Breast epithelium (tissue), 4 donors: Measurements from ENCODE around the gene ADM2. TPM values are rescaled to one million over a fixed set of nuclear protein-coding genes. Genes with fewer than 3 reads are reported as not detected.

Experiments used
- DNase-seq, 2 donors: peaks; one replicate each; pipeline ENCODE4 v3.0.0-alpha.2; 2019; ENCODE audit warnings: low spot score in 2 of 2
- H3K27ac ChIP-seq, 2 donors: fragments of 200-600 bp; sonication (generic) in 1 of 2; one replicate each; pipeline ENCODE4 v1.5.1; 2016 to 2019; ENCODE audit warnings: mild to moderate bottlenecking in 1 of 2
- H3K27me3 ChIP-seq, 2 donors: fragments of 200-600 bp; sonication (generic) in 1 of 2; one replicate each; pipeline versions ENCODE4 v1.5.1 to v1.6.0; 2017 to 2019; ENCODE audit warnings: control low read depth in 1 of 2, mild to moderate bottlenecking in 1 of 2
- H3K36me3 ChIP-seq: fragments of 200-600 bp; one replicate; pipeline ENCODE4 v1.5.1; 2019
- H3K4me1 ChIP-seq, 2 donors: fragments of 200-600 bp; sonication (generic); one replicate each; pipeline ENCODE4 v1.5.1; 2016 to 2019; ENCODE audit warnings: control low read depth in 1 of 2
- H3K4me3 ChIP-seq, 3 donors: fragments of 200-600 bp; sonication (generic); 1 replicate in 2 of 3; 2 replicates in 1 of 3; pipeline ENCODE4 v1.5.1; 2016 to 2019; ENCODE audit warnings: mild to moderate bottlenecking in 3 of 3, moderate library complexity in 2 of 3
- H3K9me3 ChIP-seq, 2 donors: fragments of 200-600 bp; sonication (generic) in 1 of 2; one replicate each; pipeline ENCODE4 v1.5.1; 2016 to 2019; ENCODE audit warnings: control low read depth in 1 of 2
- CTCF ChIP-seq, 3 donors: fragments of 450-650 bp; IDR thresholded peaks; one replicate each; pipeline ENCODE4 v1.5.1; 2016 to 2017; ENCODE audit warnings: antibody characterized with exemption in 3 of 3, mild to moderate bottlenecking in 3 of 3, moderate library complexity in 3 of 3
- POLR2A ChIP-seq: fragments of 450-650 bp; IDR thresholded peaks from one replicate; pipeline ENCODE4 v1.6.1; 2016; ENCODE audit warnings: antibody characterized with exemption, mild to moderate bottlenecking, moderate library complexity
- POLR2AphosphoS5 ChIP-seq, 3 donors: sonication (generic); formaldehyde crosslinking; IDR thresholded peaks; one replicate each; pipeline ENCODE4 v1.6.1; 2017; ENCODE audit warnings: antibody characterized with exemption in 3 of 3
- intact Hi-C: fragments of 100-400 bp; cut with DNase I; formaldehyde crosslinking; loops from one replicate; pipeline ENCODE4 v1.15.1; 2023; ENCODE audit warnings: low total_unique reads
- total RNA-seq, 3 donors: library from RNA; depleted of rRNA; stranded (reverse); fragments of >200 nt; gene quantifications; one replicate each; pipeline ENCODE4 v1.1.0, GENCODE V29; 2016

ADM2 gene
- total RNA-seq, 3 donors from 2014 or later: 0.59 to 0.98 TPM; not detected in 1

GRCh38 chr22:50503475-50504145 is 22.3 kb downstream of the ADM2 start:
- no peak overlapping the region for H3K4me3 ChIP-seq
- H3K27ac ChIP-seq: no peak overlapping the region
- TF ChIP-seq POLR2AphosphoS5 (IDR thresholded peaks at IDR 0.05) (no peak), POLR2A (no peak), CTCF (IDR thresholded peaks at IDR 0.05) (no peak)
- H3K9me3 ChIP-seq: no peaks in the 10 kb centered on the region
- no peaks in the 10 kb centered on the region for H3K27me3 ChIP-seq
- intact Hi-C loops: loop anchor here (10.0 kb wide), 1 partner anchor 249 kb away; the partner anchor contains the start of gene HDAC10
- peaks cover 0 to 9% of the 10 kb centered on the region in 2 donors for H3K4me1 ChIP-seq
- no peak for DNase-seq
- no peaks in the 10 kb centered on the region for H3K36me3 ChIP-seq

DNA sequence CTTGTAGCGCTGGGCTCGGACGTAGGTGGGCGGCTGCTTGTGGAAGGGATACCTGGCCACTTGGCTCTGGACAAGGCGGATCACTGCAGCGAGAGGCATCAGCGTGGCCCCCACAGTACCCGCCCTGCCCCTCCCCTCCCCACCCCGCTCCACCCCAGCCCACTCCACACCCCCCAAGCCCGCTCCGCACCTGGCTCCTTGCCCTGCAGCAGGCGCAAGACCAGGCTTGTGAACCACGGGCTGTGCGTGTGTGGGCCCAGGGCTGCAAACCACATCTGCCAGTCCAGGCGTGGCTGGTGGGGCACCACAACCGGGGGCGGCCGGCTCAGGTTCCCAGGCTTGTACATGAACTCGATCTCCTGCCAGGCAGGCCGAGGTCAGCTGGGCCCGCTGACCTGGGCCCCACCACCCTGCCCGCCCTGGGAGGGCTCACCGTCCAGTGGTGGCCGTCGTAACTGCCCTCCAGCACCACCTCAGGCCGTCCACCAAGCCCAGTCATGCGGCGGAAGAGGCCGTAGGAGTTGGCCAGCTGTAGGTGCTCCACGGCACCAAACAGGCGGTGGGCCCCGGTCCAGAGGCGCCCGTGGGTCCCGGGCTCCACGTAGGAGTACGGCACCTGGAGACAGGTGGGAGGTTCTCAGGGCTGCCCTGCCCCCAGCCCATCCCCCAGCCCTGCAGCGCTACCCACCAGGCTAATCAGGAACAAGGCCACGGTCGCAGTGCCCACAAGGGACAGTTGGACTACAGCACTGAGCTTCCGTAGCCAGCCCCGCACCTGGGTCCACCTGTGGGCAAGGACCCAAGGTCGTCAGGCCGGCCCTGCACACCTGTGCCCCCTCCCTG is 23.2 kb downstream of the ADM2 start:
- peaks cover 0 to 16% of the 10 kb centered on the region in 2 donors for H3K4me1 ChIP-seq
- H3K4me3 ChIP-seq: no peak overlapping the region
- no peaks in the 10 kb centered on the region for H3K27me3 ChIP-seq
- no peak overlapping the region for H3K27ac ChIP-seq
- intact Hi-C loops: loop anchor here (10.0 kb wide), 1 partner anchor 250 kb away; the partner anchor contains the start of gene HDAC10
- DNase-seq: no peak
- no peaks in the 10 kb centered on the region for H3K36me3 ChIP-seq
- TF ChIP-seq POLR2AphosphoS5 (IDR thresholded peaks at IDR 0.05) (no peak), CTCF (IDR thresholded peaks at IDR 0.05) (no peak), POLR2A (no peak)
- no peaks in the 10 kb centered on the region for H3K9me3 ChIP-seq

DNA sequence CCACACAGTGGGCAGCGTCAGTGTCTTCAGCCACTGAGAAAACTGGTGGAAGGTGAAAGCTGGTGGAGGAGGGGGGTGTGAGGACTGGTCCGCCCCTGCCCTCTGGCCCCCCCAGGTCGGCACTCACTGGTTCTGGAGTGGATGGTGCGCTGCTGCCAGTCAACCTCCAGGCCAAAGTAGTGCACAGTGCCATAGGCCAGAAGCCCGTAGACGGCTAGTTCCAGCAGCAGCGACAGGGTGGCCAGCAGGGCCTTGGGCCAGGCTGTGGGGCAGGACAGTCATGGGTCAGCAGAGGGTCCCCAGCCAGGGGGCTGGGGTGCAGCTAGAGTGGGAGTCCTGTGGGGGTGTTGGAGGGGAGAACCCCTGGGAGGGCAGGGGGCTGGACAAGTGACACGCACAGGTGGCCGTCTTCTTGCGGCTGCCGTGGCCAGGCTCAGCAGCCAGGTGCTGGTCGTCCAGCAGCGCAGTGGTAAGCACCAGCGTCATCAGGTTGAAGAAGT is 24.0 kb downstream of the ADM2 start:
- H3K27me3 ChIP-seq: no peaks in the 10 kb centered on the region
- H3K36me3 ChIP-seq: no peaks in the 10 kb centered on the region
- intact Hi-C loops: loop anchor here (10.0 kb wide), 1 partner anchor 251 kb away; the partner anchor contains the start of gene HDAC10
- H3K9me3 ChIP-seq: no peaks in the 10 kb centered on the region
- H3K27ac ChIP-seq: no peak overlapping the region
- no peak for TF ChIP-seq CTCF (IDR thresholded peaks at IDR 0.05)
- TF ChIP-seq POLR2AphosphoS5 (IDR thresholded peaks at IDR 0.05): no peak
- no peak for TF ChIP-seq POLR2A
- peaks cover 0 to 16% of the 10 kb centered on the region in 2 donors for H3K4me1 ChIP-seq
- DNase-seq: no peak
- no peak overlapping the region for H3K4me3 ChIP-seq

GRCh38 chr22:50505776-50506610 is 24.6 kb downstream of the ADM2 start:
- DNase-seq: no peak
- intact Hi-C loops: loop anchor here (1.0 to 10.0 kb wide), 2 partner anchors 11 to 251 kb away; partner anchors contain the start of gene HDAC10
- TF ChIP-seq POLR2AphosphoS5 (IDR thresholded peaks at IDR 0.05) (no peak), CTCF (IDR thresholded peaks at IDR 0.05) (no peak), POLR2A (no peak)
- peak overlapping the region in 2 of 3 donors; percentile 92 to 95 for H3K4me3 ChIP-seq
- no peaks in the 10 kb centered on the region for H3K36me3 ChIP-seq
- H3K27me3 ChIP-seq: no peaks in the 10 kb centered on the region
- H3K4me1 ChIP-seq: peaks cover 0 to 16% of the 10 kb centered on the region in 2 donors
- no peak overlapping the region for H3K27ac ChIP-seq
- H3K9me3 ChIP-seq: no peaks in the 10 kb centered on the region
